Activated CD4-positive, alpha-beta T cell treated with anti-CD3 and anti-CD28 coated beads for 4 hours (primary cell): ENCODE results near the gene SAMD1.
"Not testable (repeated sequence)": the region's sequence is repeated elsewhere in the genome, so short reads cannot be mapped to it uniquely, and the experiment has no call there.

ENCODE experiments used
- DNase-seq, 2 donors: peaks; one replicate each; pipeline ENCODE4 v3.0.0-alpha.2; 2020

The SAMD1 gene

DNA sequence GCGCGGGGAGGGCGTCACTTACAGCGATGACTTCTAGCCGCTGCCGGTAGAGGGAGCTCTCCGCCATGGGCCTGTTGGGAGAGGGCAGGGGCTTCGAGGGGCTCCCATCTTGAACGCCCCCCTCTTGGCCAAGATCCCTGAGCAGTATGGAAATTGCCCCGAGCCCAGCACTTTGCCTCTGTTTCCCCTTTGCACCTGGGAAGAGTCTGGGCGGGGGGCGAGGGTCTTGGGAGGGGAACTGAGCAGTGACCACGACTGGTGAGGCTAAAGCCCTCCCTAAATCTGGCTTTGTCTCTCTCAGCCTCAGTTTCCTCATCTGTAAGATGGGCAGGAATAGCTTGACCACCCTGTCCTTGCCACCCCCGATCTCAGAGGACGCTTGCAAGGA is 31.5 kb downstream of the SAMD1 start:
- DNase-seq, result peak; percentile 44 to 54

DNA sequence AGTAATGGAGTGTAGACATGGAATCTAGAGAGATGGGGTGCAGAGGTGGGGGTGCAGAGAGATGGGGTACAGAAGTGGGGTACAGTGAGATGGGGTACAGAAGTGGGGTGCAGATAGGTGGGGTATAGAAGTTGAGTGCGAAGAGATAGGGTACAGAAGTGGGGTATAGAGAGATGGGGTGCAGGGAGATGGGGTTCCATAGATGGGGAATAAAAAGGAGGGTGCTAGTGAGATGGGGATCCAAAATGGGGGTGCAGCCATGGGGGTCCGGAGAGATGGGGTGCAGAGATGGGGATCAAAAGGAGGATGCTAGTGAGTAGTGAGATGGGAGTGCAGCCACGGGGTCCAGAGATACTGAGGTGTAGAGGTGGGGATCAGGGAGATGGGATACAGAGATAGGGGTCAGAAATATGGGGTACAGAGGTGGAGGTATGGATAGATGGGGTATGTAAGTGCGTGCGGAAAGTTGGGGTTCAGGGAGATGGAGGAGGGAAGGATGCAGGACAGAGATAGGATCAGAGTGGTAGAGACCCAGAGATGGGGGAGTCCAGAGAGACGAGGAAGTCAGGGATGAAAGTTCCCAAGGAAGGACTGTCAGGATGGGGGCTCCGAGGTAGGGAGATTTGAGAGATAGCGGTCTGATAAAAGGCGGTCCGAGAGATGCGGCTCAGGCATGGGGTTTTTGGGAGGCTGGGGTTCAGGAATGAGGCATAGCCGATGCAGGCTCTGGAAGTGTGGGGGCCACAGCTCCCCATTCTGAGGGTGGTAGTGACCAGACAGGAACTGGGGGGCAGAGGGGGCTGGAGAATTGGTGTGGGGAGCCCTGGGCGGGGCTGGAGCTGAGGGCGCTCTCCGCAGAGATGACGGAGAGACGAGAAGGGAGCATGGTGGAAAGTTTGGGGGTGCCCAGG is 32.1 kb downstream of the SAMD1 start:
- DNase-seq, result no peak

DNA sequence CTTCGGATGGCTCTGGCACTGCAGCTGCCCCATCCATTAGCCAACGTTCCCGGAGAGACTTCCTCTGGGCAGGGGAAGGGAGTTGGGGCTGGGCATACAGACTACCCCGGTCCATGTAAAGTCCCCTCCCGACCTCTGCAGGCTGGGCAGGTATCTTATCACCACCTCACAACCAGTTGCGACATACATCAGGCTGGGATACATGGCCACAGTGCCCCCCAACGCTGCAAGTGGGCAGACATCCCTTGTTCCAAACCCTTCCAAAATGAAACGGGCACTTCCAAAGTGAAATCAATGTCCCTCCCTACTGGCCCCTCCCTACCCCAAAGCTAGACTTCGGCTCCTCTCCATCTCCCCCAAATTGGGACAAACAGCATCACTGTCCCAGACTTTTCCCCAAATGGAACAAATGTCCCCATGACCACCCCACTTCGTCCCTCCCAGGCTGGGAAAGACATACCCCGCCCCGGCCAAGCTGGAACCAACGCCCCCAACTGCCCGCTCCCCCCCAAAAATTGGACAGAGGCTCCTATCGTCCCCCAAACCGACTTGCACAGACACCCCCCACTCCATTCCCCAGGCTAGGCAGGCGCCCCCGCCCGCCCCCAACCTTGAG is 33.7 kb downstream of the SAMD1 start:
- DNase-seq, result no peak

DNA sequence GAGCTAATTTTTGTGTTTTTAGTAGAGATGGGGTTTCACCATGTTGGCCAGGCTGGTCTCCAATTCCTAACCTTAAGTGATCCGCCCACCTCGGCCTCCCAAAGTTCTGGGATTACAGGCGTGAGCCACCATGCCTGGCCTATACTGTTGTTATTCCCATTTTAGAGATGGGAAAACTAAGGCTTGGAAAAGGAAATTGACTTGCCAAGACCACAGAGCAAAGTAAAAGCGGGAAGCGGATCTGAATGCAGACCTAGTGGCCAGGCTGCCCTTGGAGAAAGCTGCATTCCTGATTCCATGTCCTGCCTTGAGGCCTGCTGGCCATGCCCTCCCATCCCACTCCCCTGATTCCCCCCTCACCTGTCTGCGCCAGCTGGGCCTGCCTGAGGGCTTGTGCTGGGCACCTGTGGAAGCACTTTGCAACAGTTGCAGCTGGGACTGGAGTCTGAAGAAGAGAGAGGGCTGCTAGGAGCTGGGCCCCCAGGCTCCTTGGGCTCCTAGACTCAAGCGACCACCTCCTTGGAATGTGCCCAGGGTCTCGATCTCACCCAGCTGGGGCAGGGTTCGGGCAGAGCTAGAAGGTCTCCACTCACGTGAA is 34.4 kb downstream of the SAMD1 start:
- no peak for DNase-seq

DNA sequence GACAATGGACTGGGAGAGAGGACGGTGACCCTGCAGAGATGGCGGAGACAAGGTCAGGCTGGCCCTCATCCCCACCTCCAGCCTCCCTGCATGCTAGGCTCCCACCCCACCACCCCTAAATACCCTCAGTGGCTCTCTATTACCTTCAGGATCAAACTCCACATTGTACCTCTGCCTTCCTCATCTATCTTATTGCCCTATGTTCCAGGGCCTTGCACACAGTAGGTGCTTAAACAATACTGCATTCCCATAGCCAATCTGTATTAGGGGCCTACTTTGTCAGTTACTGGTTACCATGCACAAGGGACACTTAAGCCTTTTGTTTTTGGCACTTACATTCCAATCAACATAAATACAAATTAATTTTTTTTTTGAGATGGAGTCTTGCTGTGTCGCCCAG is 35.2 kb downstream of the SAMD1 start:
- no peak for DNase-seq

DNA sequence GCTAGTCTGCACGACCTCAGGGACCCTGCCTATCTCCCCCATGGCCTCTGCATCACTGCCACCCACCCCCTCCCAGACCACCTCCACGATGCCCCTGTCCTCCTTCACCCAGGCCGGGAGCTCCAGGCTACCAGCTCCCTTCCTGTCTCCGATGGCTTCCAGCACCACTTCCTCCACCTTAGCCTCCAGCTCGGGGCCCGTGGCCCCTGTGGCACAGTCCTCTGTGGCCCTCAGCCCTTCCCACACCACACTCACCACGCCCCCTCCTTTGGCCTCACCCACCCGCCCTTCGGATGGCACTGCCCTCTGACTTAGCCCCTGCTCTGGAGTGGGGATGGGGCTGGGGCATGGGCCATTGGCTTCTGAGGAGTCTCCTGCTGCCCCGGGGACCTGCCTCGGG is 35.8 kb downstream of the SAMD1 start:
- no peak for DNase-seq

DNA sequence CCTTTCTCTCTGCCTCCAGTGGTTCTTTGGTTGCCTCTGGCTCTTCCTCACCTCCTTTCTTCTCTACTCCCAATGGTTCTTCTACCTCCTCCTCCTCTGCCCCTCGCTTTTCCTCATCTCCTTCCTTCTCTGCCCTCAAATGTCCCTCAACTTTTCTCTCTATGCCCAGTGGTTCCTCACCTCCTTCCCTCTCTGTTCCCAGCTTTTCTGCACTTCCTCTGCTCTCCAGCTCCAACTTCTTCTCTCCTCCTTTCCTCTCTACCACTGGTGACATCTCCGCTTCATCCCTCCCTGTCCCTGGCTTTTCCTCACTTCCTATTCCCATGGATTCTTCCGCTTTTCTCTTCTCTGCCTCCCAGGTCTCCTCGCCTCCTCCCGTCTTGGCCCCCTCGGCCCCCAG is 36.5 kb downstream of the SAMD1 start:
- DNase-seq, result no peak

DNA sequence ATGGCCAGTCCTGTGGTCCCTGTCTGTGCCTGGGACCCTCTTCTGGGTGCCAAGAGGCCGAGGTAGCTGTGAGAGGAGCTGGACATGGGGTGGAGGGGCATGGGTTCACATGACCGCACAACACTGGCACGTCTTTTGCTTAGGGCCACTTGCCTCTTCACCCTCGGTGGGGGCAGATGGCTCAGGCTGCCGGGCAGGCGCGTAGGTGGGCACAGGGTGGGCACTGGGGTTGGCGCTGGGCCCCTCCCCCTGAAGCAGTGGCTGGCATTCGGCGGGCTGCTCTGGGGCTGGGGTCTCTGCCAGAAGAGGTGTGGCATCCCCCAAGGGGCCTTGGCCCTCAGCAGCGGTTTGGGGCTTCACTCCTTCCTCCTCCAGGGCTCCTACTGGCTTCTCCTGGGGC is 37.1 kb downstream of the SAMD1 start:
- no peak for DNase-seq

DNA sequence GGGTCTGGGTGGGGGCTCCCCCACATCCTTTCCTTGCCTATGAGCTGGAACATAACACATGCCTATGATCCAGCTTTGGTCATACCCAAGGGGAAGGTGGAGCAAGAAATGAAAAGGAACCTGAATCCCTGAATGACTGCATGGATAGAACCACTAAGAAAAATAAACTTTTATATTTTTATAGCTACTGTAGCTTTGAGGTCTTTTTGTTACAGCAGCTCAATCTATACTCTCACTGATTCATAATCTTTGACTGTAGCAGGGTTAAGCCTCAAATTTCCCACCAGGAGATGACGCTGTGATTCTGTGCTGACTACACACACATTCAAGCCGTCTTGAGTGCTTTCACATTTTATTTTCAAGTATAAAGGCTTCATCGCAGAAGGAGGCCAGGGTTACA is 37.5 kb downstream of the SAMD1 start:
- no peak for DNase-seq

DNA sequence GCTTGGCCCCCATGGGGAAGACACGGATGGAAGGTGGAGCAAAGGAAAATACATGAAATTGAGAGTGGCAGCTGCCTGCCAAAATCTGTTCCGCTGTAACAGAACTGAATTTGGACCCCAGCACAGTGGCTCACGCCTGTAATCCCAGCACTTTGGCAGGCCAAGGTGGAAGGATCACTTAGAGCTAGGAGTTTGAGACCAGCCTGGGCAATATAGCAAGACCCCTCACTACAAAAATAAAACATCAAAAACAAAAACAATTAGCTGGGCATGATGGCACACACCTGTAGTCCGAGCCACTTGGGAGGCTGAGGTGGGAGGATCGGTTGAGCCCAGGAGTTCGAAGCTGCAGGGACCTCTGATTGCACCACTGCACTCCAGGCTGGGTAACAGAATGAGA is 38.1 kb downstream of the SAMD1 start:
- no peak for DNase-seq

DNA sequence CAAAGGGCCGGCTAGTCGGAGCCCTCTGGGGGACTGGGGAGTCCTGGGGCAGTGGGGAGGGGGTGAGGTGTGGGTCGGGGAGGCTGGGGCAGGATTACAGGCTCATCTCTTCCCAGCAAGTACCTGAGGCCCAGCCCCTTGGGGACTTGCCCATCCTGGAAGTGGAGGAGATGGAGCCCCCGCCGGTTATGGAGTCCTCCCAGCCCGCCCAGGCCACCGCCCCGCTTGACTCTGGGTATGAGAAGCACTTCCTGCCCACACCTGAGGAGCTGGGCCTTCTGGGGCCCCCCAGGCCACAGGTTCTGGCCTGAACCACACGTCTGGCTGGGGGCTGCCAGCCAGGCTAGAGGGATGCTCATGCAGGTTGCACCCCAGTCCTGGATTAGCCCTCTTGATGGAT is 38.6 kb downstream of the SAMD1 start:
- DNase-seq, result no peak

DNA sequence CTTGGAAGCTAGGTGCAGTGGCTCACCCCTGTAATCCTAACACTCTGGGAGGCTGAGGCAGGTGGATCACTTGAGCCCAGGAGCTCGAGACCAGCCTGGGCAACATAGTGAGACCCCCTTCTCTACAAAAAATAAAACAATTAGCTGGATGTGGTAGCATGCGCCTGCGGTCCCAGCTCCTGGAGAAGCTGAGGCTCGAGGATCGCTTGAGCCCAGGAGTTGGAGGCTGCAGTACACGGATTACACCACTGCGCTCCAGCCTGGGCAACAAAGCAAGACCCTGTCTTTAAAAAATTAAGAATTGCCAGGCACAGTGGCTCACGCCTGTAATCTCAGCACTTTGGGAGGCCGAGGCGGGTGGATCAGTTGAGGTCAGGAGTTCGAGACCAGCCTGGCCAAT is 39.6 kb downstream of the SAMD1 start:
- DNase-seq, result not testable (repeated sequence)

DNA sequence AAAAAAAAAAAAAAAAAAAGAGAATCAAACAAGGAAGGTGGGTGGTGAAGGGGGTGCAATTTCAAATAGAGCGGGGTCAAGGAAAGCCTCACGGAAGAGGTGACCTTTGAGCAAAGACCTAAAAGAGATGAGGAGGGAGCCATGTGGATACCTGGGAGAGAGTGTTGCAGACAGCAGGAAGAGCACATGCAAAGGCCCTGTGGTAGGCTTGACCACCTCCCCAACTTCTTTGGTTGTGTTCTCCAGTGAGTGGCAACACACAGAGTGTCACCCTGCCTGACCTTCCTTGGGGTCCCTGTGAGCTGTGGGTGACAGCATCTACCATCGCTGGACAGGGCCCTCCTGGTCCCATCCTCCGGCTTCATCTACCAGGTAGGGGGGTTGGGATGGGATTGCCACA is 40.0 kb downstream of the SAMD1 start:
- DNase-seq, result no peak

DNA sequence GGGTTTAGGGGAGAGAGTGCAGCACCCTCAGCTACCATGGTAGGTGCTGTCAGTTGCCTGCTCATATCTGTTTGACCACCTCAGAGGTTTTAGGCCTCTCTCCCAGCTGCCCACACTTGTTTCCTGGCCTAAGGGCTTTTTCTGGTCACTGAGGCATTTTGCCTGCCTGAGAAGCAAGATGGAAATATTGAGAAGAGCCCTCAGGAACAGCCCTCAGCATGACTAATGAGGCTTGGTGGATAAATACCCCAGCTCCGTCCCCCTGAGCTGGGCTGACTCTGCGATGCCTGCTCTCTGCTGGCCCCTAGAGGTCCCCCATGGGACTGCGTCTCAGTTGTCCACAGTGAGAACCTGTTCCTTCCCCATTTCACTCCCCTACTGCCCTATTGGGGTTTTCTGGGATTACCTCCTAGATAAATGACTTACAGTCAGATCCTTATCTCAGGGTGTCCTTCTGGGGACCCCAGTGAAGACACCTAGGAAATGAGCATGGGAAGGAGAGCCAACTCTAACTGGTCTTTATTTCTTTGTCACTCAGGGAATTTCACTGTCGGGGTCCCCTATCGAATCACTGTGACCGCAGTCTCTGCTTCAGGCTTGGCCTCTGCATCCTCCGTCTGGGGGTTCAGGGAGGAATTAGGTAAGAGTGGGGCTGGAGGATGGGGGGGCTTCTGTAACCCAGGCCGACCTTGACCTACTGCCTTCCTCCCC is 42.0 kb downstream of the SAMD1 start:
- peak; percentile 66 to 84 for DNase-seq

DNA sequence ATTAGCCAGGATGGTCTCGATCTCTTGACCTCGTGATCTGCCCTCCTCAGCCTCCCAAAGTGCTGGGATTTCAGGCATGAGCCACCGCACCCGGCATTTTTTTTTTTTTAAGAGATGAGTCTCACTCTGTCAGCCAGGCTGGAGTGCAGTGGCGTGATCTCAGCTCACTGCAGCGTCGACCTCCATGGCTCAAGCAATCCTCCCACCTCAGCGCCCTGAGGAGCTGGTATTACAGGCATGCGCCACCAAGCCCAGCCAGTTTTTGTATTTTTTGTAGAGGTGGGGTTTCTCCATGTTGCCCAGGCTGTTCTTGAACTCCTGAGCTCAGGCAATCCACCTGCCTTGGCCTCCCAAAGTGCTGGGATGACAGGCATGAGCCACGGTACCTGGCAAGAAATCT is 42.7 kb downstream of the SAMD1 start:
- DNase-seq, result not testable (repeated sequence)

DNA sequence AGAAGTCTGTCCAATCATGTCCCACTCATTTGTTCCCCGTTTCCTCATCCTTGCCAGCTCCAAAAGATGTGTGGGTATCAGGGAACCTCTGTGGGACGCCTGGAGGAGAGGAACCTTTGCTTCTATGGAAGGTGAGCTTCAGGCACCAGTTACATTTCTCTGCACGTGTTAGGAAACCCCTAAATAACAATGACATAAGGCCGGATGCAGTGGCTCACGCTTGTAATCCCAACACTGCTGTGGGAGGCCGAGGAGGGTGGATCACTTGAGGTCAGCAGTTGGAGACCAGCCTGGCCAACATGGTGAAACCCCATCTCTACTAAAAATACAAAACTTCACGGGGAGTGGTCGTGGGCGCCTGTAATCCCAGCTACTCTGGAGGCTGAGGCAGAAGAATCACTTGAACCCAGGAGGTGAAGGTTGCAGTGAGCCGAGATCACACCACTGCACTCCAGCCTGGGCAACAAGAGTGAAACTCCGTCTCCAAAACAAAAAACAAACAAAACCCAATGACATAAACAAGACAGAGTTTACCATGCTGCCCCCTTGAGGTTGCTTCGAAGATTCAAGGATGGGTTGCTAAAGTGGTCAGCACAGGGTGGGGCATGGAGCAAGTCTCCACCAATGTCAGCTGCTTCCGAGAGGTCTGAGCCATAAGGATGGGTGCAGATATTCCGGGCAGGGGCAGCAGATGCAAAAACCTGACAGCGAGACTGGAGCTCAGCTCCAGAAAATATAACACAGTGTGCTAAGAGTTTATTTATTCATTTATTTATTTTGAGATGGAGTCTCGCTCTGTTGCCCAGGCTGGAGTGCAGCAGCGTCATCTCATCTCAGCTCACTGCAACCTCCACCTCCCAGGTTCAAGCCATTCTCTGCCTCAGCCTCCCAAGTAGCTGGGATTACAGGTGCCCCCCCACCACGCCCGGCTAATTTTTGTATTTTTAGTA is 47.6 kb downstream of the SAMD1 start:
- peak in 1 of 2 donors; percentile 33 for DNase-seq

DNA sequence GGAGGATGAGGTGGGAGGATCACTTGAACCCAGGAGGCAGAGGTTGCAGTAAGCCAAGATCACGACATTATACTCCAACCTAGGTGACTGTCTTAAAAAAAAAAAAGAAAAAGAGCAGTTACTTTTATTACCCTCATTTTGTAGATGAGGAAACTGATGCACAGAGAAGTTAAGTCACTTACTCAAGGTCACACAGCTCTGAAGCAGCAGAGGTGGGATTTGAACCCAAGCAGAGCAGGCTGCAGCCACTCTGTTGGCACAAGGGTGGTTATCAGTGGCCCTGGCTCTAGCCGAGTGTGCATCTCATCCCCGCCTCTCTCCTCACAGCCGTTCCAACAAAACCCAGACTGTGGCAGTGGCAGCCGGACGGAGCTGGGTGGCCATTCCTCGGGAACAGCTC is 51.4 kb downstream of the SAMD1 start:
- no peak for DNase-seq
